ENCODE data around the gene SLC17A9. TPM values are rescaled to one million over a fixed set of nuclear protein-coding genes. Genes with fewer than 3 reads are reported as not detected.

Gene SLC17A9
- total and polyA plus RNA-seq, 2 donors (not counting 1 experiment from before 2014, with no cell fraction given), result 33.0 to 141 TPM

DNA sequence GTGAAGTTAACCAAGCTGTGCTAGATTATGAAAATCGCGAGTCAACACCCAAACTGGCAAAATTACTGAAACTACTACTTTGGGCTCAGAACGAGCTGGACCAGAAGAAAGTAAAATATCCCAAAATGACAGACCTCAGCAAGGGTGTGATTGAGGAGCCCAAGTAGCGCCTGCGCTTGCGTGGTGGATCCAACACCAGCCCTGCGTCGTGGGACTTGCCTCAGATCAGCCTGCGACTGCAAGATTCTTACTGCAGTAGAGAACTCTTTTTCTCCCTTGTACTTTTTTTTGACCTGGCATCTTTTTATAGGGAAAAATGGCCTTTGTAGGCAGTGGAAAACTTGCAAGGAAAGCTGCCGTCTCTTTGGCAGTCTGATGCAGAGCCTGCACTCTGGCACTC, 7.8 kb upstream of the SLC17A9 start:
- intact Hi-C loops (cut with micrococcal nuclease), result no loop called here
- no peak overlapping the region for H3K27ac Mint-ChIP-seq
- no peaks in the 10 kb centered on the region for H3K27me3 Mint-ChIP-seq
- ChIA-PET CTCF (interaction anchor here (1.2 kb wide), 1 partner anchor 28 kb away, joined by 3 read pairs; no protein-coding TSS in a partner anchor), POLR2A (no interaction called here)
- Histone ChIP-seq H3K27ac (ENCODE audit: low read length in 2 of 2) (no peak overlapping the region), H3K9ac (ENCODE audit: low read length) (no peak overlapping the region), H3K36me3 (replicated peaks in 1 of 2; ENCODE audit: control extremely low read depth in 1 of 2, control insufficient read depth in 1 of 2, extremely low read depth in 1 of 2, insufficient read depth in 2 of 2, low read length in 1 of 2) (peaks cover 3 to 83% of the 10 kb centered on the region in 2 experiments), H3K4me2 (replicated peaks; ENCODE audit: low read depth, low read length, poor library complexity, severe bottlenecking) (no peak overlapping the region), H3K27me3 (replicated peaks in 1 of 4; ENCODE audit: control extremely low read depth in 1 of 4, control insufficient read depth in 3 of 4, insufficient read depth in 4 of 4, low read length in 3 of 4) (no peaks in the 10 kb centered on the region), H3K9me3 (ENCODE audit: control extremely low read depth in 1 of 3, control insufficient read depth in 2 of 3, insufficient read depth in 1 of 3, low read length in 2 of 3) (peaks cover 0 to 3% (median 0%) of the 10 kb centered on the region in 3 donors), H2AFZ (ENCODE audit: insufficient read depth, low read depth, low read length, poor library complexity, severe bottlenecking) (no peak overlapping the region), H3K4me1 (ENCODE audit: control insufficient read depth in 2 of 2, insufficient read depth in 2 of 2, low read length in 2 of 2) (peaks cover 0 to 6% of the 10 kb centered on the region in 2 donors), H3K79me2 (ENCODE audit: control insufficient read depth, insufficient read depth, low read length) (peaks cover 86% of the 10 kb centered on the region), H3K4me3 (ENCODE audit: control extremely low read depth in 1 of 5, extremely low read depth in 1 of 5, insufficient read depth in 1 of 5, low read depth in 2 of 5, low read length in 4 of 5) (no peak overlapping the region), H4K20me1 (ENCODE audit: control insufficient read depth, insufficient read depth, low read length, poor library complexity, severe bottlenecking) (peaks cover 21% of the 10 kb centered on the region)
- H3K4me1 Mint-ChIP-seq, result peaks cover 13% of the 10 kb centered on the region
- 96% methylated on average over 4 of the region's 10 CpGs for WGBS (ENCODE audit: insufficient coverage)
- no peaks in the 10 kb centered on the region for H3K9me3 Mint-ChIP-seq (ENCODE audit: insufficient read depth)
- DNase-seq (no peak), ATAC-seq (ENCODE audit: low read depth) (no peak)
- H3K4me3 Mint-ChIP-seq, result no peak overlapping the region
- TF ChIP-seq, protein P1, sequence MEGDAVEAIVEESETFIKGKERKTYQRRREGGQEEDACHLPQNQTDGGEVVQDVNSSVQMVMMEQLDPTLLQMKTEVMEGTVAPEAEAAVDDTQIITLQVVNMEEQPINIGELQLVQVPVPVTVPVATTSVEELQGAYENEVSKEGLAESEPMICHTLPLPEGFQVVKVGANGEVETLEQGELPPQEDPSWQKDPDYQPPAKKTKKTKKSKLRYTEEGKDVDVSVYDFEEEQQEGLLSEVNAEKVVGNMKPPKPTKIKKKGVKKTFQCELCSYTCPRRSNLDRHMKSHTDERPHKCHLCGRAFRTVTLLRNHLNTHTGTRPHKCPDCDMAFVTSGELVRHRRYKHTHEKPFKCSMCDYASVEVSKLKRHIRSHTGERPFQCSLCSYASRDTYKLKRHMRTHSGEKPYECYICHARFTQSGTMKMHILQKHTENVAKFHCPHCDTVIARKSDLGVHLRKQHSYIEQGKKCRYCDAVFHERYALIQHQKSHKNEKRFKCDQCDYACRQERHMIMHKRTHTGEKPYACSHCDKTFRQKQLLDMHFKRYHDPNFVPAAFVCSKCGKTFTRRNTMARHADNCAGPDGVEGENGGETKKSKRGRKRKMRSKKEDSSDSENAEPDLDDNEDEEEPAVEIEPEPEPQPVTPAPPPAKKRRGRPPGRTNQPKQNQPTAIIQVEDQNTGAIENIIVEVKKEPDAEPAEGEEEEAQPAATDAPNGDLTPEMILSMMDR (IDR thresholded peaks at IDR 0.05), result no peak
- no peak for TF ChIP-seq EZH2 (IDR thresholded peaks at IDR 0.05; ENCODE audit: borderline replicate concordance, insufficient read depth, low read depth, low read length, poor library complexity, severe bottlenecking)

GRCh38 chr20:62945771-62946339, 6.7 kb upstream of the SLC17A9 start:
- Histone ChIP-seq H3K27me3 (replicated peaks in 1 of 4; ENCODE audit: control extremely low read depth in 1 of 4, control insufficient read depth in 3 of 4, insufficient read depth in 4 of 4, low read length in 3 of 4) (no peaks in the 10 kb centered on the region), H3K9me3 (ENCODE audit: control extremely low read depth in 1 of 3, control insufficient read depth in 2 of 3, insufficient read depth in 1 of 3, low read length in 2 of 3) (peaks cover 0 to 3% (median 0%) of the 10 kb centered on the region in 3 donors), H3K36me3 (replicated peaks in 1 of 2; ENCODE audit: control extremely low read depth in 1 of 2, control insufficient read depth in 1 of 2, extremely low read depth in 1 of 2, insufficient read depth in 2 of 2, low read length in 1 of 2) (peaks cover 3 to 88% of the 10 kb centered on the region in 2 experiments), H3K27ac (ENCODE audit: low read length in 2 of 2) (no peak overlapping the region), H4K20me1 (ENCODE audit: control insufficient read depth, insufficient read depth, low read length, poor library complexity, severe bottlenecking) (peaks cover 15% of the 10 kb centered on the region), H2AFZ (ENCODE audit: insufficient read depth, low read depth, low read length, poor library complexity, severe bottlenecking) (no peak overlapping the region), H3K4me2 (replicated peaks; ENCODE audit: low read depth, low read length, poor library complexity, severe bottlenecking) (no peak overlapping the region), H3K79me2 (ENCODE audit: control insufficient read depth, insufficient read depth, low read length) (peaks cover 86% of the 10 kb centered on the region), H3K4me3 (ENCODE audit: control extremely low read depth in 1 of 5, extremely low read depth in 1 of 5, insufficient read depth in 1 of 5, low read depth in 2 of 5, low read length in 4 of 5) (no peak overlapping the region), H3K9ac (ENCODE audit: low read length) (no peak overlapping the region), H3K4me1 (ENCODE audit: control insufficient read depth in 2 of 2, insufficient read depth in 2 of 2, low read length in 2 of 2) (peaks cover 0 to 2% of the 10 kb centered on the region in 2 donors)
- ATAC-seq (ENCODE audit: low read depth) (no peak), DNase-seq (no peak)
- TF ChIP-seq, protein P1 (IDR thresholded peaks at IDR 0.05), result no peak
- TF ChIP-seq EZH2 (IDR thresholded peaks at IDR 0.05; ENCODE audit: borderline replicate concordance, insufficient read depth, low read depth, low read length, poor library complexity, severe bottlenecking), result no peak
- CTCF ChIA-PET, result no interaction called here
- Mint-ChIP-seq H3K27ac (no peak overlapping the region), H3K4me1 (peaks cover 8% of the 10 kb centered on the region), H3K27me3 (no peaks in the 10 kb centered on the region), H3K9me3 (ENCODE audit: insufficient read depth) (no peaks in the 10 kb centered on the region), H3K4me3 (no peak overlapping the region)
- intact Hi-C loops (cut with micrococcal nuclease), result no loop called here
- POLR2A ChIA-PET, result no interaction called here
- WGBS (ENCODE audit: insufficient coverage), result 96% methylated on average over 25 of the region's 25 CpGs

All from B cell (primary cell).